Left cardiac atrium (tissue), 4 donors: Measurements from ENCODE around the gene NKX6-1. TPM values are rescaled to one million over a fixed set of nuclear protein-coding genes. Genes with fewer than 3 reads are reported as not detected.

Experiments used
- ATAC-seq, 2 donors: fragments of 200-7000 bp; cut with Tn5 transposase; one replicate each; pipeline ENCODE4 v1.9.1; 2020; ENCODE audit warnings: mild to moderate bottlenecking in 2 of 2, moderate library complexity in 2 of 2
- DNase-seq: peaks from one replicate; pipeline ENCODE4 v3.0.0-alpha.2; 2020
- intact Hi-C, 2 donors: fragments of 100-400 bp; cut with DNase I; formaldehyde crosslinking; loops; one replicate each; pipeline versions ENCODE4 v1.14.1 to v1.15.1; 2022 to 2023
- long read RNA-seq: library from polyadenylated mRNA; unstranded; transcript quantifications from one replicate; pipeline ENCODE4 v2.0.0, GENCODE V29; 2021
- total RNA-seq, 2 donors: library from RNA; stranded (reverse); fragmentation: NEBNext Ultra II Directional; extraction: Animal tissue kit (Norgen Biotek cat#: 25700); gene quantifications; one replicate each; pipeline ENCODE4 v1.2.1, GENCODE V29; 2021
- donor health status: DM: no; HTN: yes; CAD: no.
- donor health status: DM: no; HTN: yes; CAD: no; lungs with severe emphysema.
- donor health status: DM: yes; HTN: yes; CAD: no.
- donor health status: Dilated cardiomyopathy.

NKX6-1 gene
- not detected for total RNA-seq
- long read RNA-seq = 0 reads

DNA sequence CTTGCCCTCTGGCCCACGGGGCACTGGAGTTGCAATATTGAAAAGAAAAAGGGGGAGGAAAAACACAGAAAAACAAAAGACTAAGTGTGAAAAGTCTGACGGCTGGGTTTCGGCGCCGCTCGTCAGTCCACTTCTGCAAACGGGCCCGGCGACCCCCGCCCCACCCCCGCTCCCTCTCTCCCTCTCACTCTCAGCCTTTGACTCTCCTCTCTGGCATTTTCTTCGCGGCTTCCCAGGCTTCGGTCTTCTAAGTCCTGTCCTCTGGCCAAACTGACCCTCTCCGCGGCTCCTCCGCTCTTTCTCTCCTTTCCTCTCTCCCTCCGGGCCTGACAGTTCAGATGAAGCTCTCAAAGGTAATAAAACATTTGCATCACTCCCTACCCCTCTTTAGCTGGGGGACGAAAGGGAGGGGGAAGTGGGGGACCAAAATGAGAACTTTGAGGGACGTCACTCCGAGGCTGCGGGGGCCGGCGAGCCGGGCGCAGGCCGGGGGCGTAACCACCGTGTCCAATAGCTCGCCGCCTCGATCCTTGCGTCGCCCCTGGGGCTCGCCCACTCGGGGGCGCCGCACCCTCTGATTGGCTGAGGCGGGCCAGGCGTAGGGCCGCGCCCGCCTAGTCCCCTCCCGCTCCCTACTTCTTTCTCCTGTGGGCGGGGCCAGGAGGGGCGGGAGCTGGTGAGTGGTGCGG lies at the start of gene NKX6-1:
Gene NKX6-1 (minus strand): TSS at position 358 of the 689 bp plus-strand sequence. CDS start 1,064 bp downstream, outside the sequence.
- peak; percentile 61 for DNase-seq
- peak; percentile 79 to 95 for ATAC-seq
- intact Hi-C loops = no loop called here

DNA sequence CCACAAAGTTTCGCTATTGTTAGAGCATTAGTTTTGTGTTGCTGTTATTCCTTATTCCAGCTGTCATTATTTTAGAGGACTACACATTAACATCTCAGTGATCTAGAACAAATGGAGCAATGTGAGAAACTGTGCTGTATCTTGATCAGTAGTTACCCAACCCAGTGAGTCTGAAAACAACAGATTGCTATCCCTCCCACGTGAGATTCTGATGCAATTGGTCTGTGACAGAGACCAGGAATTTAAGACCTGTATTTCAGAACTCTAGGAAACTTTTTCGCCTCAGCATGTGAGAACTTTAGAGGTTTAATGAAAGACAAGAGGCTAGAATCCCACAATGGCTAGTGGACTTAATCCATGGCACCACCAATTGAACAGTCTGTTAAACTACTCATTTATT lies 48.1 kb upstream of the NKX6-1 start:
- intact Hi-C loops = no loop called here
- DNase-seq = no peak
- ATAC-seq = no peak

DNA sequence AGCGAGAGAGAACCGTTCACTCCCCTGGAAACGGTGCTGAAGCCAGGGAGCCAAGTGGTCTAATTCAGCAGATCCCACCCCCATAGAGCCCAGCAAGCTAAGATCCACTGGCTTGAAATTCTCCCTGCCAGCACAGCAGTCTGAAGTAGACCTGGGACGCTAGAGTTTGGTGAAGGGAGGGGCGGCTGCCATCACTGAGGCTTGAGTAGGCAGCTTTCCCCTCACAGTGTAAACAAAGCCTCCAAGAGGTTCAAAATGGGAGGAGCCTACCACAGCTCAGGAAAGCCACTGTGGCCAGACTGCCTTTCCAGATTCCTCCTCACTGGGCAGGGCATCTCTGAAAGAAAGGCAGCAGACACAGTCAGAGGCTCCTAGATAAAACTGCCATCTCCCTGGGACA lies 46.0 kb upstream of the NKX6-1 start:
- DNase-seq = no peak
- no peak for ATAC-seq
- intact Hi-C loops = no loop called here

DNA sequence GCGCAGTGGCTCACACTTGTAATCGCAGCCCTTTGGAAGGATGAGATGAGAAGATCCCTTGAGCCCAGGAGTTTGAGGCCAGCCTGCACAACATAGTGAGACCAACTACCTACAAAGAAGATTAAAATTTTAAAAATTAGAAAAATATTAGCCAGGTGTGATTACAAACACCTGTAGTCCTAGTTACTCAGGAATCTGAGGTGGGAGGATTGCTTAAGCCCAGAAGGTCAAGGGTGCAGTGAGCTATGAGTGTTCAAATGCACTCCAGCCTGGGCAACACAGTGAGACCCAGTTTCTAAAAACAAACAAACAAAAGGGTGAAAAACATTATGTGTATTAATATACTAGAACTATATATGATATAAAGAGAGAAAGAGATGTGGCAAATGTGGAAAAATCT lies 36.8 kb upstream of the NKX6-1 start:
- no peak for ATAC-seq
- intact Hi-C loops = no loop called here
- no peak for DNase-seq

DNA sequence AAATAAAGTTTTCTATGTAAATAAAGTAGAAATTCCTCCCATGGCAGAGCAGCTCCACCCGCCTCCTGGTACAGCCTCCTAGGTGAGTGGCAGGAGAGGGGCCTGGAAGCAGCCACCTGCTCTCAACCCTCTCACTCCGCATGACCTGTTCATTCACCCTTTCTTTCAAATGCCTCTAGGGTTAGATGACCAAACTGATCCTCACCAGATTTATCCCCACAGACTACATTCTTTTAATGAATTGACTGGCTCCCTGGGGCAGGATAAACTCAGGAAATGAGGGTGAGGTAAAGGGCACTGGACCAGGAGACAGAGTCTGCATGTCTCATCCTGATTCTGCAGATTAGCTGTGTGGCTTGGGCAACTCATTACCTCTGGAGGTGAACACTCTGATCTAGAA lies 32.6 kb upstream of the NKX6-1 start:
- intact Hi-C loops = no loop called here
- no peak for ATAC-seq
- no peak for DNase-seq

DNA sequence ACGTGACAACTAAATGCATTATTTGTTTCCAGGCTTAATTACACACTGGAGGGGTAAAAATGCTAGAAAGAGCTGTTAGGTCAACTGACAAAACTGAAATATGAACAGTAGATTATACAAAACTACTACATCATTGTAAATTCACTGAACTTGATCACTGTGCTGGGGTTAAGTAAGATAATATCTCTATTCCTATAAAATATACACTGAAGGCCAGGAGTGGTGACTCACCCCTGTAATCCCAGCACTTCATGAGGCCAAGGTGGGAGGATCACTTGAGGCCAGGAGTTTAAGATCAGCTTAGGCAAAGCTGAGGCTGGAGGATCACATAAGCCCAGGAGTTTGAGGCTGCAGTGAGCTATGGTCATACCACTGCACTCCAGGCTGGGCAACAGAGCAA lies 31.8 kb upstream of the NKX6-1 start:
- ATAC-seq (no peak), DNase-seq (no peak)
- intact Hi-C loops = no loop called here

DNA sequence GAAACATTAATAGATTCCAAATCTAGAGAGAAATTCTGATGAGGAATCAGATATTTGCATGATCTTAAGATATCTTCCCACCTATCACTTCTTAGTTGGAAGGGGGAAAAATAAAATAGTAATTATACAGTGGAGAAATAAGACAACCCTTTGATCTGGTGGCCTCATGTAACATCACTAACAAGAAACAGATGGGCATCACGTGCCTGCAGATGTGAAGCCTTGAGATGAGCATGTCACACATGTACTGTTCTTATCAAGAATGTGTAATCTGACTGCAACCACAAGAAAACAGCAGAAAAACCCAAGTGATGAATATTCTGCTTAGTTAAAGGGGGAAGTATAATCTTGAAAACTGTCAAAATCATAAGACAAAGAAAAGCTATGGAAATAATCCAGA lies 31.4 kb upstream of the NKX6-1 start:
- no peak for DNase-seq
- intact Hi-C loops = no loop called here
- no peak for ATAC-seq

DNA sequence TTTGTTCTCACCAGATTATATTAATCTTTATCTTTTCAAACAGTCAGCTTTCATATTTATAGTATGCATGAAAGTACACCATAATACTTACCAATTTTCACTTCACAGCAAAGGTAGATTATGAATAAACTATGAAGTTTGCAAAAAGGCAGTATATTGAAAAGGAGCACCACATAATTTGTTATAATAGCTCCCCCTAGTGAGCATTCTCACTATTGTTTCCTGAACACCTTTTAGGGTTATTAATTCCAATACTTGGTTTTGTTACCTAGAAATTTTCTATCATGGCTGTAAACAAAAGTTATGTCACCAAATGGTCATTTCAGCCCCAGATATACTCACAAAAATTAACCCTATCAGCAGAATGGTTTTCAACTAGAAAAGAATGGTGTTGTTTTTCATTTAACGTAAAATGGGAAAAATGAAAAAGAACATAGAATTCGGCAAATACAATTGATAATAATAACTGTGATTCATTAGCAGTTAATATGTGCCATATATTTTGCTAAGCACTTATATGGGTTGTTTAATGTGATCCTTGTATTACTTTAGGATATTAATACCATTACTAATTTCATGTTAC lies 30.2 kb upstream of the NKX6-1 start:
- ATAC-seq (no peak), DNase-seq (no peak)
- intact Hi-C loops = loop anchor here in 1 of 2 donors (5.0 kb wide), 1 partner anchor 887 kb away; no protein-coding TSS in a partner anchor

DNA sequence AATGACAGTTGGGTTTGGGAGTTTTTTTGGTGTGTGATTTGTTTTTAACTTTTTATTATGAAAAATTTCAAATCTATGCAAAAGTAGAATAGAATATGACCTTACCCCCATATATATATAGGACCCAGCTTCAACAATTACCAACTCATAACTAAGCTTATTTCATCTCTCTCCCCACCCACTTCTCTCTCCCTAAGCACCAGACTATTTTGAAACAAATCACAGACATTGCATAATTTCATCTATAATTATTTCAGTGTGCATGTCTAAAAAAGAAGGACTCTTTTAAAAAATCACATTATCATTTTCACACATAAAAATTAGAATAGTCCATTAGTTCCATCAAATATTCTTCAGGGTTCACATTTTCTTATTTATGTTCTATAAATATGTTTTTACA lies 28.3 kb upstream of the NKX6-1 start:
- no peak for DNase-seq

DNA sequence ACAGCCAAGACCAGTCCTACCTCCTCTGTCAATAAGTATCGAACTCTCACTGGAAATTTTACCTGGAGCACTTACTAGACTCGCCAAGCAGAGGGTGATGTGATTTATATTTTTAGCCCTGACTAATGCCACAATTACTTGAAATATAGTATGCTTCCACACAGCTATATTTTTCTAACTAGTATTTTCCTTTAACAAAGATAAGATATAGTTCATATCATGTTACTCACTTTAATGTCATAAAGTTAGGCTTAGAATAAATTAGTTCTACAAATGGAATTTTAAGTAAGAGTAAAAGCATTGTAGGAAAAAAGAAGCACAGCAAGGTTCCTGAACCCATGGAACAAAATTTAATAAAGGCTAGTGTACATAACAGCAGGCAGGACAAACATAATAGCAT lies 16.0 kb upstream of the NKX6-1 start:
- DNase-seq (no peak), ATAC-seq (no peak)
- intact Hi-C loops = no loop called here

More for the DNA sequence above, 28.3 kb upstream of the NKX6-1 start:
- no peak for ATAC-seq
- intact Hi-C loops = loop anchor here in 1 of 2 donors (5.0 kb wide), 1 partner anchor 885 kb away; no protein-coding TSS in a partner anchor

DNA sequence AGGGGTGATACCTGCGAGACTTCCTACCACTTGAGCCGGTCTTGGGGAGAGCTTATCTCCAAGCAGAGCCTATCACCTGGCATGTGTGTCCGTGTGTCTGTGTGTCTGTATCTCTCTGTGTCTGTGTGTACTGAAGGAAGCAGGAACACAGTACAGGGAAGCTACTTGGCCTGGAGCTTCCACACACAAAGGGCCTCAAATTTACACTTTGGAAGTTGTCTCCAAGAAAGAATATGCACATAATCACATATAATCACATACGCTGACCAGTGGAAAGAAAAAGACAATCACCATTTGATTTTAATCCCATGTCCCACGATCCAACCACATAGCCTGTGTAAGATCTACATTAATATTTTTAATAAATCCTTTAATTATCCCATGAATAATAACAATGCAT lies 13.2 kb upstream of the NKX6-1 start:
- DNase-seq = no peak
- intact Hi-C loops = no loop called here
- no peak for ATAC-seq

DNA sequence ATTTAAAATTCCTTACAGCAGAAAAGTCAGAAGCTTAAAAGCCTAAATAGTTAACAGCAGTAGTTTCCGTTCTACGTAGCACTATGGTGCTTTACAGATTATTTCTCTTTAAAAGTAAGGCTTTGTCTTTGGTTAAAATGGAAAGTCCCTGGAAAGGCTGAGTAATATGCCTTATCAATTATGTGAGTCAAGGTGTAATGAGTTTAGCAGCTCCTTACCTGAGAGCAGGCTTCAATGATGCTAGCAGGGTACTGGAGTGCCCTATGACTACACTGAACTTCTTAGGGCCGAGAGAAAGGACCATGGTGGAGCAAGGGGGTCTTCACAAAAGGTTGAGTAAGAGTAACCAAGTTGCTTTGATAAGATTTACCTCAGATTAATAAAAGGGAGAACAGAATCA lies 12.6 kb upstream of the NKX6-1 start:
- no peak for DNase-seq
- intact Hi-C loops = no loop called here
- ATAC-seq = no peak

DNA sequence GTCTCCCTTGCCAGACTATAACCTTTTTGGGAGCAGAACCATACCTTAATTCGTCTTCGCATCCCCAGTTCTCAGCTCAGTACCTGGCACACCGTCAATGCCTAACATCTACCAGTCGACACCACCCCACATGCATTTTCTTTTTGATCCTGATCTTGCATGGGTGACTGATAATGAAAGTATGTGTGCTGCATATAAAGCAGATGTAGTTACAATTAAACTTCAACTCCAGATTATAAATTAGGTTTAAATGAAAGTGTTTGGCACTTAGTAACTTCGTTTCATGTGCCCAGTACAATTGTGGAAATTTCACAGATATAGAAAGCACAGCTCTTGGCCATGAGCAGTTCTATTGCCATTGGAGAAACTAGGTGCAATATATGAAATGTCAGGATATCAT lies 8.8 kb upstream of the NKX6-1 start:
- DNase-seq (no peak), ATAC-seq (no peak)
- intact Hi-C loops = no loop called here

DNA sequence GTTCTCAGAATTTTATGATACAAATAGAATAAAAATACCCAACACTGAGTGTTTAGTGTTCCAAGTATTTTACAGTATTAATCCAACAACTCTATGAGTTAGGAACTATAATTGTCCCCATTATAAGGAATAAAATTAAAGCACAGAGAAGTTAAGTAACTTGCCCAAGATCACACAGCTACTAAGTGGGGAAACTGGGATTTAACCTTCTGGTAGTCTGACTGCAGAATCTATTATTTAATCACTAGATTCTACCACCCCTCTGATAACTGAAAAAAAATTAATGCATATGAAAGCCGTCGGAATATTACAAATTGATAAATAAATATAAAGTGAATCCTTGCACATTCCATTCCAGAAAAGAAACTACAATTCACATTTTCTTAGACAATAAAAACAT lies 5.7 kb upstream of the NKX6-1 start:
- ATAC-seq = no peak
- DNase-seq = no peak
- intact Hi-C loops = no loop called here

DNA sequence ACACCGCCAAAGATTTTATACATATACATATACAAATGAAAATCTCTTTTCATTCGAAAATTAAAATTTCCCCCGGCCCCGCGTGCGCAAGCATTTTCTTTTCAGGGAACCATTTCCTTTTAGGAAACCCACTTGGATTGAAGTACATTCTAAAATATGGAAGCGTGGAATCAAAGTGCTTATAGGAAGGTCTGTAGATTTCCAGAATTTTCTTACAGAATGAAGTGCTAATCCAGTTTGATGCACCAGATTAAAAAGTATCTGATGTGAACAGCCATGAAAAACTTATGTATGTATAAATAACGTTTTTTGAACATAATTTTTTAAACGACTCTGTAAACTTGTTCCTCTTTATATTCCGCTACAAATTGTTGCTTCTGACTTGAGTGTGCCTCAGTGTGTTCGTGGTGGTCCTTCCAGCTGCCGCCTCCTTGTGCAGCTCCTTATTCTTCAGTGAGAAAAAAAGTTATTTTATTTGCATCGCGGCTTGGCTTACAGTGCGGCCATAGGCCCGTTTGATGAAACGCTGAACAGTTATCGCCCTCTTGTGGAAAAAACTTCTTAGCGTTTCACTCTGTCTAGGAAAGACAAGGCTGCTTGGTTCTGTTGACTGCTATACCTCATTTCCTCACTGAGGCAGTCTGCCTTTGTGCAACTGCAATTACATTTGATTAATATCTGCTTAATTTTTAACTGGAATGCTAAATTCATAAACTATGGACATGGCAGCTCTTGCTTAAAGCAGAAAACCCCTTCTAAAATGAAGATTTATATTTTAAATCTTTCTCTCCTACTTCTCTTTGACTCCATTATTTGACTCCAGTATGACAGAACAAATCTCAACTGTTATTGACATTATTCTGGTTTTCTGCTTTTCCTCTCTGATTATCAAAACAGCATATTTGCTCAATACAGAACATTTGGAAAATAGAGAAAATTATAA lies 4.7 kb upstream of the NKX6-1 start:
- DNase-seq (no peak), ATAC-seq (peak; percentile 61 to 73)
- intact Hi-C loops = no loop called here

DNA sequence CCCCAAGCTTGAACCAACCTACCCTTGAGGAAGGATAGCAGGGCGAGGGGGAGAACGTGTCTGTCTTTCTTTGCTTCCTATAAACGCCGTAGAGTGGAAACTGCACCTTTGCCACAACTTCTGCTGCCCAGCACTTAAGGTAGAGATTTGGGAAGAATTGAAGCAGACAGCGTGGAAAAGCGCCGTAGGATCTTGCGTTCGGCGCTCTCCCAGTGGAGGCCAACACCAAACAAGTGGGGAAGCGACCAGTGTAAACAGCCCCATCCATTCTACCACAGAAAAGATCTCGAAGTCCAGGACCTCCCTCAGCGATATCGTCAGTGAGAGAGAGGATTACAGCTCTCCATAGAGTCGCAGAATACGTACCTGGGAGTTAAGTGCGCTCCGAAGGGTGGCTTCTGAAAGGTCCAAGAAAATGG lies 3.9 kb upstream of the NKX6-1 start:
- intact Hi-C loops = no loop called here
- DNase-seq = no peak
- ATAC-seq = no peak

DNA sequence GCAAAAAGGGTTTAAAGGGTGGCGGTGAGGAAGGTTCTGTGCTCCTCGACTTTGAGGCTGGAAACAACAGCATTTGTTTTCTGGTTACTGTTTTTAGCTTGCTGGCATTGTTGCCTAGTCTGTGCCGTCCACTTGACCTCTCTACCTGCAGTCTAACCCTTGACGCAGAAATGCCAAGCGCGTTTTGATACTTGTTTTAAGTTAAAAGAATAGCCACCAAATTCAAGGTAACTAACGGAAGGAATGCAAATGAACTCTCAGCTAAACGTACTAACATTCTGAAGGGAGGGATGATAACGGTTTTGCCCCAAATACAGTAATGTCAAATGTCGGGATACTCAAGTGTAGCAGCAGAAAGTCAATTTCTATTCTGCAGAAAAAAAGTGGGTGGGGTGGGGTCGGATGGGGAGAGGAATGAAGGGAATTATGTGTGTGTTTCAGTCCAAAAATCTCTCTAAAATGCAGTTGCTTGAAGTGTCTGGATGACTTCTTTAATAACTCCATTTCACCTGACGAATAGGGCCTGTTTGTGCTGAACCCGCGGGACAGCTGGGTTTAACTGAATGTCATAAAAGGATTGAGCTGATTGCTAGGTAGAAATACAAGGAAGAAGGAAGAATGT lies 3.4 kb upstream of the NKX6-1 start:
- ATAC-seq = no peak
- intact Hi-C loops = no loop called here

DNA sequence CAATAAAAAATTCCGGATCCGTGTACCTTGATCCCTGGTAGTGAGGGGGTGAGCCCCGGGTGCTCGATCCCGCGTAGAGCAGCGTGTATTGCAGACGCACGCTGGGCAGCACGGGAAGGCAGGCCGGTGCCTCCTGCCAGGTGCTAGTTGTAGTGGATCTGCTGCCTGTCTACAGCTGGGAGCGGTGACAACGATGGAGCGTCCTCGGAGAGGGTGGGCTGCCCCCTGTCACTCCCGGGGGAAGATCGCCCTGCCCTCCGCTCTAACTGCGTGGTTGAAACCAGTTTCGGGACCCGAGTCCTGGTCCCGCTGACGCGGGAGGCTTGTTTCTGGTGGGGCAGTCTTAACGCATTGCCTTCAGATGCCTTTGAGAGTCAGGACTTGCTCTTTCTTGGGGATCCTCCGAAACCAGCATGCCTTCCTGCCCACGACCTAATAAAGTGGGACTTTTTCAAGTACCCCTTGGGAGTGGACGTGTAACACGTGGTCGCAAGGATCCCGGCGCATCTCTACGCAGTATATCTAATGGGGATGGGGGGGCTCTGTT lies 2.7 kb upstream of the NKX6-1 start:
- DNase-seq (no peak), ATAC-seq (no peak)
- intact Hi-C loops = no loop called here

More for the DNA sequence above, 3.4 kb upstream of the NKX6-1 start:
- DNase-seq = no peak

DNA sequence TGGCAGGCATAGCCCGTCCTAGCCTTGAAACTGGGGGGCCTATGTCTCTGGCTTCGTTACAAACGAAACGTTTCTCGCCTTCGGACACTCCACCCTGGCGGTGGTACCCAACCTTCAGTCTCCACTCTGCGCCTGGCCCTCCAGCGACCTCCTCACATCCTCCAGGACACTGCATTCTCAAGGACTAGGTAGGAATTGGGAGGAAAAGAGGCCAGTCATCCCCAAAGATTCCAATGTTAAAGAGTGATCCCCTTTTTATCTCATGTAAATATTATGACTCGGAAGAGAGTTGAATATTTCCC lies 2.1 kb upstream of the NKX6-1 start:
- no peak for DNase-seq

More for the DNA sequence above, 2.1 kb upstream of the NKX6-1 start:
- no peak for ATAC-seq
- intact Hi-C loops = no loop called here
